Measurements from ENCODE around the gene CTNNA2. TPM values are rescaled to one million over a fixed set of nuclear protein-coding genes. Genes with fewer than 3 reads are reported as not detected.

Gene CTNNA2
- total and polyA plus RNA-seq, 9 of the 15 experiments (the other 6 are each of a cell fraction or from before 2014, with no cell fraction given), result 0.03 to 0.40 (median 0.15) TPM

DNA sequence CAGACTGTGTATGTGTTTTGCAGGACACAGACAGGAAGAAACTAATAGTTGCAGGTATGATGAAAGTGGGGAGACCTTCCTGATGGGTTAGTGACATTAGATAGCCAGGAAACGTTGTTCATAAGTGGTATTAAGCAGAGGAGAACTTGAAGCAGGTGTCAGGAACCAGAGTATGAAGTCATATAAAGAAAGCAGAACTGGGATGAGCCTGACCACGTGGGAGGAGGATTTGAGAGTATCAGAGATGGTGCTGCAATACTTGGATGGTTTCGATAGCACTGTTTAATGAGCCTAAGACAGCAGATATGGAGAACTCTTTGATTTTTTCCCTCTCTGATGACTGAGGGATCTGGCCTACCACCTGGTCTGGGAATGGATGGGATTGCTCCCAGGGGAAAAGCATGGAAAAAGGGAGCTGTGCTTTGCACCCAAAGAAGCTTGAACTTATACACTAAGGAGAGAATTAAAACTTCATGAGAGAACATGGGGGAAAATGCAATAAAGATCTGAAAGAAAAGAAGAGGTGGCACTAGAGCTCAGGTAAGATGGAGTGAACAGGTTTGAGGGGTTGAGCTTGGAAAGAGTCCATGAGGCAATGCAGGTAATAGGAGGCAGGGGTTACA lies 1017.7 kb downstream of the CTNNA2 start:
- ChIA-PET CTCF (ENCODE audit: low intra/inter-chr PET ratio) (no interaction called here), POLR2A (no interaction called here)
- no peaks in the 10 kb centered on the region for H3K36me3 ChIP-seq (ENCODE audit: control insufficient read depth, insufficient read depth, low read length)
- ATAC-seq (no peak), FAIRE-seq (no peak), DNase-seq (ENCODE audit: extremely low read depth in 1 of 4, low spot score in 3 of 4) (no peak)
- H3K4me2 ChIP-seq (ENCODE audit: insufficient read depth, low read length), result no peak overlapping the region
- in situ Hi-C loops (cut with MboI) (no loop called here), intact Hi-C loops (cut with micrococcal nuclease) (no loop called here)
- H3K27me3 ChIP-seq (ENCODE audit: control insufficient read depth in 2 of 2, insufficient read depth in 2 of 2, low read length in 2 of 2), result no peaks in the 10 kb centered on the region
- BruUV-seq (replicated peaks), result no TSS peak
- no peaks in the 10 kb centered on the region for H4K20me1 ChIP-seq (replicated peaks; ENCODE audit: control insufficient read depth, insufficient read depth, low read length)
- no peak overlapping the region for H2AFZ ChIP-seq (ENCODE audit: low read depth, low read length)
- no peaks in the 10 kb centered on the region for H3K9me1 ChIP-seq (ENCODE audit: control insufficient read depth, insufficient read depth, low read length)
- no peaks in the 10 kb centered on the region for H3K9me3 ChIP-seq (replicated peaks; ENCODE audit: control insufficient read depth, insufficient read depth, low read depth, low read length)
- no peak overlapping the region for H3K9ac ChIP-seq (ENCODE audit: insufficient read depth in 1 of 2, low read depth in 2 of 2, low read length in 2 of 2)
- no peak overlapping the region for H3K4me3 ChIP-seq
- no peak overlapping the region for H3K27ac ChIP-seq (ENCODE audit: extremely low read depth, low read depth, low read length)
- TF ChIP-seq ZNF24 (IDR thresholded peaks at IDR 0.05) (no peak), STAT5A (IDR thresholded peaks at IDR 0.05; ENCODE audit: borderline replicate concordance, low read length) (no peak), SREBF2 (CRISPR knock-in tag; IDR thresholded peaks at IDR 0.05) (no peak), SMARCC2 (IDR thresholded peaks at IDR 0.05; ENCODE audit: low read depth) (no peak), SREBF1 (IDR thresholded peaks at IDR 0.05; ENCODE audit: borderline replicate concordance, low read depth, low read length) (no peak)
- TF ChIP-seq, protein P1, sequence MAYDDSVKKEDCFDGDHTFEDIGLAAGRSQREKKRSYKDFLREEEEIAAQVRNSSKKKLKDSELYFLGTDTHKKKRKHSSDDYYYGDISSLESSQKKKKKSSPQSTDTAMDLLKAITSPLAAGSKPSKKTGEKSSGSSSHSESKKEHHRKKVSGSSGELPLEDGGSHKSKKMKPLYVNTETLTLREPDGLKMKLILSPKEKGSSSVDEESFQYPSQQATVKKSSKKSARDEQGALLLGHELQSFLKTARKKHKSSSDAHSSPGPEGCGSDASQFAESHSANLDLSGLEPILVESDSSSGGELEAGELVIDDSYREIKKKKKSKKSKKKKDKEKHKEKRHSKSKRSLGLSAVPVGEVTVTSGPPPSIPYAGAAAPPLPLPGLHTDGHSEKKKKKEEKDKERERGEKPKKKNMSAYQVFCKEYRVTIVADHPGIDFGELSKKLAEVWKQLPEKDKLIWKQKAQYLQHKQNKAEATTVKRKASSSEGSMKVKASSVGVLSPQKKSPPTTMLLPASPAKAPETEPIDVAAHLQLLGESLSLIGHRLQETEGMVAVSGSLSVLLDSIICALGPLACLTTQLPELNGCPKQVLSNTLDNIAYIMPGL (CRISPR knock-in tag; IDR thresholded peaks at IDR 0.05), result no peak
- WGBS (ENCODE audit: insufficient coverage, low coverage, missing lambda C conversion rate), result 2% methylated on average over 3 of the region's 3 CpGs
- no peaks in the 10 kb centered on the region for H3K4me1 ChIP-seq (replicated peaks in 1 of 2; ENCODE audit: control insufficient read depth in 2 of 2, insufficient read depth in 2 of 2, low read length in 2 of 2)
- no peaks in the 10 kb centered on the region for H3K79me2 ChIP-seq (ENCODE audit: control insufficient read depth, insufficient read depth, low read length)

Measured in K562 (cell line).